Middle frontal gyrus (tissue), 1 donor: ENCODE measurements around the gene HLA-DRB1.
"Not testable (repeated sequence)": the region's sequence is repeated elsewhere in the genome, so short reads cannot be mapped to it uniquely, and the experiment has no call there.

Experiments
- DNase-seq: peaks from one replicate; pipeline ENCODE4 v3.0.0-alpha.2; 2015; ENCODE audit warnings: low spot score; ENCODE audit errors: extremely low spot score

HLA-DRB1 gene

GRCh38 chr6:32589596-32590449, at the start of gene HLA-DRB1:
TSS of gene HLA-DRB1 (minus strand) at chr6:32589848. CDS start at chr6:32589742, 106 bp downstream.
- no peak for DNase-seq

DNA sequence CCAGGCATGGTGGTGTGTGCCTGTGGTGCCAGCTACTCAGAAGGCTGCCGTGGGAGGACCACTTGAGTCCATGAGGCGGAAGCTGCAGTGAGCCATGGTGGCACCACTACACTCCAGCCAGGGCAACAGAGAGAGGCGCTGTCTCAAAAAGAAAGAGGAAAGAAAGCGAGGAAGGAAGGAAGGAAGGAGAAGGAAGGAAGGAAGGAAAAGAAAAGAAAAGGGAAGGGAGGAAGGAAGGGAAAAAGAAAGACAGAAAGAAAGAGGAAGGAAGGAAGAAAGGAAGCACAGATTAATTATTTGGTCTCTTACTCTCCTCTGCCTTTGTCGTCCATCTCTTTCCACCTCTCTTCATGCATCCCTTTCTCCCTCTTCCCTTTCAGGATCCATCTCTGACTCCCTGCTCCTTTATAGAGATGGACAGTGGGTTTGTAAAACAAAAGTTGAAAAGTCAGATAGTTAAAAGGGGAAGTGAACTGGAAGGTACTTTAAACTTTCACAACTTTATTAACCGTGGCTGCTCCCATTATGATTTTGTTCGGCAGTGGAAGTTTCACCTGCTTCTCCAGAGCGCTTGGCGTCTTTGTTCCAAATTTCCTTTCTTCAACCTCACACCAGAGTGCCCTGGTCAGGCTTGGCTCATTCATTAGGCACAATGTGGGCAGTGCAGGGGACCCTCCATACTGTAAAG, 49.0 kb upstream of the HLA-DRB1 start:
- DNase-seq = no peak

DNA sequence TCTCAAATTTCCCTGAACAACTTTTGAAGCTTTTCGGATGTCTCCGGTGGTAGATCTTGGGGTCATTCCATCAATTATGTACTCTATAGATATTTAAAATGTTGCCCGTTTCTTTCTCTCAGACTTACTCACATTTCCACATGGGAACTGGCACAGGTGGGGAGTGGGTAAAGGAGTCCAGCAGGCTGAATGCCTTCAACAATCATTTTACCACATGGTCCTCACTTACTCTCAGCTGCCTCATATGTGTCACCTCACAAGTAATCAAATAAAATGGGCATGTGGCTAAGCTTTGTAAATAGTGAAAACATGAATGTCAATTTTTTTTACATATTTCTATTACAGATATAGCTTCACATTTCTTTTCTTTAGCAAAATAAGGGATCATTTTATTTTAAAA, 48.2 kb upstream of the HLA-DRB1 start:
- DNase-seq = no peak

- no peak for DNase-seq
These were observed 47.7 kb upstream of the HLA-DRB1 start, which contains the start of gene HLA-DQA1 for GRCh38 chr6:32637219-32637880. TSS of gene HLA-DQA1 (plus strand) at chr6:32637406. CDS start at chr6:32637459, 53 bp downstream.

GRCh38 chr6:32635526-32636123, 46.0 kb upstream of the HLA-DRB1 start:
- no peak for DNase-seq

DNA sequence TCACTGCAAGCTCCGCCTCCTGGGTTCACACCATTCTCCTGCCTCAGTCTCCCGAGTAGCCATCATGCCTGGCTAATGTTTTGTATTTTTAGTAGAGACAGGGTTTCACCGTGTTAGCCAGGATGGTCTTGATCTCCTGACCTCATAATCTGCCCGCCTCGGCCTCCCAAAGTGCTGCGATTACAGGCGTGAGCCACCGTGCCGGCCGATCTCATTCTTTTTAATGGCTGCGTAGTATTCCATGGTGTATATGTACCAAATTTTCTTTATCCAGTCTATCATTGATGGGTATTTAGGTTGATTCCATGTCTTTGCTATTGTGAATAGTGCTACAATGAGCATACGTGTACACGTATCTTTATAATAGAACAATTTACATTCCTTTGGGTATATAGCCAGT, 40.1 kb upstream of the HLA-DRB1 start:
- not testable (repeated sequence) for DNase-seq

GRCh38 chr6:32627831-32628230, 38.2 kb upstream of the HLA-DRB1 start:
- no peak for DNase-seq

GRCh38 chr6:32627249-32627648, 37.6 kb upstream of the HLA-DRB1 start:
- DNase-seq = no peak

DNA sequence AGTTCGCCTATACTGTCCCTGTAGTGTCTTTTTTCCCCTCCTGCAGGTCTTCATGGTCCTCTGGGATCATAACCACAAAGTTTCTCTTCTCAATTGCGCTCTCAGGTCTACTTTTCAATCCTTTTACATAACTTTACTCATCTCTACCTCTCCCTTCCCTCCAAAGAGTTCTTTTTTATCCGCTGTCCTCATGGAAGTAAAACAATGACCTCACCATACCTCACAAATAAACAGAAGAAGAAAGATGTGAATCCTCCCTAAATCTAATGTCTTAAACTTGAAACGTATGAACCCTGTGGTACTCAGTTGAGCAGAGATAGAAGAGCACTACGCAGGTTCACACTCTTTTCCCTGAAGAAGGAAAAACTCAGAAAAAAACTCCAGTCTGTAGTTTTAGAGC, 35.5 kb upstream of the HLA-DRB1 start:
- DNase-seq = no peak

DNA sequence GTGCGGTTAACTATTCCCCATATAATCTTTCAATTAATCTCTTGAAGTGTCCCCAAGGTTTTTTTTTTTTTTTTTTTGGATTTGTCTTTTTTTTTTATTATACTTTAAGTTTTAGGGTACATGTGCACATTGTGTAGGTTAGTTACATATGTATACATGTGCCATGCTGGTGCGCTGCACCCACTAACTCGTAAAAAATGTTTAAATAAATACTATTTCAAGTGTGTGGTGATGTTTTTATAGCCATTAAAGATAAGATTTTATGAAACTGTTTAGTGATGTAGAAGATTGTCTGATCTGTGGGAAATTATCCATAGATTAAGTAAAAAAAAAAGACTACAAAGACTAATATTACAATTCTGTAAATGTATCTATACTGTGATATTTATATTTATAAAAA, 34.9 kb upstream of the HLA-DRB1 start:
- no peak for DNase-seq

GRCh38 chr6:32623693-32624092, 34.0 kb upstream of the HLA-DRB1 start:
- no peak for DNase-seq

DNA sequence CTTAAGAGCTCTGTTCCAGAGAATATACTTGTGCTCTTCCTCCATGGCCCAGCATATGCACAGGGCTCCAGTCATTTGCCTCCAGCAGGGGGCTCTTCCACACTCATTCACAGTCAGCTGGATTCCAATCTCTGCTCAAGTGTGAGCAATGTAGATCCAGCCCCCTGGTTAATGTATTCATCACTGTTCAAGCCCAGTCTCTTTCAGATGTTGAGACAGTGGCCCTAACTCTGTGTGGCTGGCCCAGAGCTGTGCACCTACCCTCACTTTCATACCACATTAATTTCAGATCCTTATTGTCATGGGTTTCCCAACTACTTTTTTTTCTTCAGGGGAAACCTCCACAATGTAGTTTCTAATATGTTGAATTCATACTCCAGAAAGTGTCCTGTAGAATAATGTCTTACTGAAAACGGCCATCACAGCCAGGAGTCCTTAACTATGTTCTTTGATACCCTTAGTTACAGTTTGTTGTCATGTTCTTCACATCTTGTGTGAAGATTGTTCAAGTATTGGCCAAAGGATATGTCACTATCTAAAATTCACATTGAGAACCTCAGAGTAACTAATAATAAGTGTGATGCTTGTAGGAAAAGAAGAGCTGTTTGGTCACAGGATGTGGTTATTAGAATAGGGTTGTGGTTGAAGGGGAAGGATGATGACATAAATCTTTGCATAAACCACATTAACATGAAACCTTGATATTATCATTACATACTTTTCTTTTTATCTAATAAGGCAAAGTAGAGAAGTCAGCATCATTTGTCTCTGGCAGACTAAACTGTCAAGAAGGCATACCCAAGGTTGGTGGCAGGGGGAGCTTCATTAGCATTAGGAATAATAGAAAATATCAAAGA, 33.1 kb upstream of the HLA-DRB1 start:
- DNase-seq = no peak

DNA sequence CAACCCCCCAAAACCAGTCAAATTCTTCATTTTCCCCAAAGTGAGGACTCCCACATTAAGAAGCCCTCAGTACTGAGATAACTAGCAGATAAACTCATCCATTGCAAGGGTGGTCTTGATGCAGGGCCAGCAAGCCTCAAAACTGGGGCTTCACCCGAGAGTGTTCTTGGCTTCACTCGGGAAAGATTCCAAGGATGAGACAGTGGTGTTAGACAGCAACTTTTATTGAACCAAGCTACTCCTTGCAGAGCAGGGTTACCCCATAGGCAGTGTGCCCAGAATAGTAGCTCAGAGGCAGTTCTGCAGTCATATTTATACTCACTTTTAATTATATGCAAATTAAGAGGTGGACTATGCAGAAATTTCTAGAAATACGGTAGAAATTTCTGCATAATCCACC, 31.7 kb upstream of the HLA-DRB1 start:
- no peak for DNase-seq

GRCh38 chr6:32617751-32618150, 28.1 kb upstream of the HLA-DRB1 start:
- no peak for DNase-seq

DNA sequence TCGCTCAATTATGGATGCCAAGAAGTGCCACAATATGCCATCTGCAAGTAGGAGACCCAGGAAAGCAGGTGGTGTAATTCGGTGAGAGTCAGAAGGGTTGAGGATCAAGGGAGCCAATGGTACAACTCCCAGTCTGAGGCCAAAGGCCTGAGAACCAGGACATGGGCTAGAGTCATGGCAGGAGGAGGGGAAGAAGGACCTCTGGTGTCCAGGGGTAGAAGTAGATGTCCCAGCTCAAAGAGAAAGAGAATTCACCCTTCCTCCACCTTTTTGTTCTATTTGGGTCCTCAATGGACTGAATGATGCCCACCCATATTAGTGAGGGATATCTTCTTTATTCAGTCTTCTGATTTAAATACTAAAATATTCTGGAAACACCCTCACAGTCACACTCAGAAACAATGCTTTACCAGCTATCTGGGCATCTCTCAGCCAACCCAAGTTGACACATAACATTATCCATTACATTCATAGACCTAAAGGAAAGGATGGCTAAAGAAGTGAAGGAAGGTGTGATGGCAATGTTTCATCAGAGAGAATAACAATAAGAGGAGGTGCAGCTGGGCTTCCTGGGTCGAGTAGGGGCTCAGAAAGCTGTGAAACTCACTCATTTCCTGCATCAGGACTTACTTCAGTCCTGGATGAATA, 26.4 kb upstream of the HLA-DRB1 start:
- DNase-seq = no peak

DNA sequence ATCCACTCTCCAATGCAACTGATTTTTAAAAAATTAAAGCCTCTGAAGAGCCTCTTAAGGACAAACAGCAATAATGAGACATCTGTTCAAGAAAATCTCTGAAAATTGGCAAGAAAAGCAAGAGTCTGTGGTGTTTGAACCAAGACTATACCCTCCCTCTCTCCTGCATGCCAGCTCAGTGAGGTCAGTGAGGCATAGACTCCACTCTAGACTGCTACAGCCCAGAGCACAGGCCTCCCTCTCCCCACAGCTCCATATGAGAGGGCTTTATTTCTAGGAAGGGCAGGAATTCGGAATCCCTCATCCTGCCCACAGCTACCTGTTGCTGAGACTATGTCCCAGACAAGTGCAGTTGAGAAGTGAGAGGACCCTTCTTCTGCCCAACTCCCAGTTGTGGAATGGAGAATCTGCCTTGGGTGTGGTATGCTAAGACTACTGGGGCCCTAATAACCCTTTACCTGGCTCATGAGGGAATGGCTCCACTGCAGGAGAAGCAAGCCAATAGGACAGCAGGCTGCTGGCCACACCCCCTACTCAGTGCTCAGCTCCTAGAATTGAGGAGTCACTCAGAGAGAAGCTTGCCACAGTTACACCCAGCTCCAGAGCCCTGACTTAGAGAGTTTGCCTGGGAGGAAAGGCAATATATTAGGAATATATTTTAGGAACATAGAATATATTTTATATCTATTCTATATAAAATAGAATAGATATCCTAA, 24.9 kb upstream of the HLA-DRB1 start:
- no peak for DNase-seq

- no peak for DNase-seq
These were observed 23.8 kb upstream of the HLA-DRB1 start for GRCh38 chr6:32613475-32613874.

DNA sequence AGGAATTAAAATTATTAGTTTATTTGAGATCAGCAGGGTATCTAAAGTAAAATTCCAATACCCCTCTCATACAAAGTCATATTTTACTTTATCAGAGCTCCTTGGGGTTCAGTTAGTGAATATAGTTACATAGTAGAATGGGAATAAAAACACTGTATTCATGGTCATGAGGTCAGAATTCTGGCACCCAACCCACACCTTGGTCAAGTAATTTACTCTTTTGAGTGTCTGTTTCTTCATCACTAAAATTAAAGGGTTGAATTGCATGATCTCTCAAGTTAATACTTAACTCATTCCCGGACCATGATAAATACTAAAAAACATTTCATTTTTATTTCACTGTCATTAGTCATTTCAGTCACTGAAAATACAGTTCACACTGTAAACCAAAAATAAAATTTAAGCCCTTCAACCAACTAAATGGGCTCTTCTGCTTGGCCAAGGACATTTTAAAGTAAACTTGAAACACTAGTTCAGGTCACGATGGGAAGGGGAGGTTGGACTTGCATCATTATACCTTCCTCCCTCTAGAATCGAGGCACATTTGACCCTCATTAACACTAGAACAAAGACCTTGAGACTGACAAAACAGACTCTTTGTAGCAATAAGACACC, 21.1 kb upstream of the HLA-DRB1 start:
- no peak for DNase-seq
